ENCODE data around the gene KCTD8.

- no peak for TF ChIP-seq POLR2A (IDR thresholded peaks at IDR 0.05)
- TF ChIP-seq CTCF (IDR thresholded peaks at IDR 0.05): no peak
Observed at GRCh38 chr4:44446801-44447562, 1.6 kb downstream of the KCTD8 start.
